HEK293 (cell line): ENCODE measurements around the gene BAIAP2.

Experiments
- ZNF292 ChIP-seq: fragments of 450-650 bp; formaldehyde crosslinking; IDR thresholded peaks from 2 replicates; pipeline ENCODE4 v1.5.1; 2016; ENCODE audit warnings: low read depth, missing biosample characterization, missing genetic modification characterization, borderline replicate concordance
- ZNF560 ChIP-seq: fragments of 450-650 bp; formaldehyde crosslinking; IDR thresholded peaks from 2 replicates; pipeline ENCODE4 v1.5.1; 2017; ENCODE audit warnings: missing biosample characterization, missing genetic modification characterization, borderline replicate concordance
- TF ChIP-seq, protein P1 (sequence below): fragments of 450-650 bp; formaldehyde crosslinking; IDR thresholded peaks from 2 replicates; pipeline ENCODE4 v1.5.1; 2016; ENCODE audit warnings: missing biosample characterization, missing genetic modification characterization
- TF ChIP-seq, protein P2 (sequence below): fragments of 450-650 bp; formaldehyde crosslinking; IDR thresholded peaks from 2 replicates; pipeline ENCODE4 v1.5.1; 2016; ENCODE audit warnings: missing biosample characterization, missing genetic modification characterization

DNA sequence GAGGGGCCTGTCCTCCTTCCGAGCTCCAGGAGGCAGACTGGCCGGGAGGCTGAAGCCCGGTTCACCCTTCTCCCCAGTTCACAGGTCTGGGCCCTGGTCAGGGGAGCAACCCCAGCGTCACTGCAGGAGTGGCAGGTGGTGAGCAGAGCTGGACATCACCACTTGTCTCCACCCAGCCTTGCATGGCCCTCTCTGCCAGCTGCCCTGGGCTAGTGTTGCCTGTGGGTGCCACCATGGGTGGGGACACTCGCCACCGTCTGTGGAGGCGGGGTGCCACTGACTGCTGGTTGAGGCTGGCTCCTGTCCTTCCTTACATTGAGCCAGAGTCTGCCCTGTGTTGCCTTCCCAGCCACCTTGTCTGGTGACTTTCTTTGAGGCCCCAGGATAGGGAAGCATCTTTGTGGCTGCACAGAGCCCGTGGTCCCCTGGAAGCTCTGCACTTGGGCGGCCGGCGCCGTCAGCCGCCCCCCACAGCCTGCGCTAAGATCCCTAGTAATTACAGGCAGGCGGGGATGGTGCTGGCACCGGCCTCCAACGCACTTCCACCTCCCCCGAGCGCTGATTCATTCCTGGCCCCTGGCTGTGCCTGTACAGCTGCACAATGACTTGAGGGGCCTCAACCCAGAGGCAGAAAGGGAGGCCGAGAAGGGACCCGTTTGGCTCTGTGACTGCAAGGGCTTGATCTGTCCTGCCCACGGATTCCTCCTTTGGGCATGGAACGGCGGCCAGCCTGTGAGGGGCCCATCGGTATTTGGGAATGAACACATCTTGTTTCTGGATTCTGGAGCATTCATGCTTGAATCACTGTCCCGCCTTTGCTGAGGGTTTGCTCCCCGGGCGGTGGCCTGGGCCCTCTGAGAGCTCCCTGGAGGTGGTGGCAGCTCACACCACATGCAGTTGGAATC is 5.2 kb downstream of the BAIAP2 start:
- TF ChIP-seq ZNF560 (no peak), ZNF292 (tag by site-specific recombination) (no peak)
- TF ChIP-seq, protein P1, sequence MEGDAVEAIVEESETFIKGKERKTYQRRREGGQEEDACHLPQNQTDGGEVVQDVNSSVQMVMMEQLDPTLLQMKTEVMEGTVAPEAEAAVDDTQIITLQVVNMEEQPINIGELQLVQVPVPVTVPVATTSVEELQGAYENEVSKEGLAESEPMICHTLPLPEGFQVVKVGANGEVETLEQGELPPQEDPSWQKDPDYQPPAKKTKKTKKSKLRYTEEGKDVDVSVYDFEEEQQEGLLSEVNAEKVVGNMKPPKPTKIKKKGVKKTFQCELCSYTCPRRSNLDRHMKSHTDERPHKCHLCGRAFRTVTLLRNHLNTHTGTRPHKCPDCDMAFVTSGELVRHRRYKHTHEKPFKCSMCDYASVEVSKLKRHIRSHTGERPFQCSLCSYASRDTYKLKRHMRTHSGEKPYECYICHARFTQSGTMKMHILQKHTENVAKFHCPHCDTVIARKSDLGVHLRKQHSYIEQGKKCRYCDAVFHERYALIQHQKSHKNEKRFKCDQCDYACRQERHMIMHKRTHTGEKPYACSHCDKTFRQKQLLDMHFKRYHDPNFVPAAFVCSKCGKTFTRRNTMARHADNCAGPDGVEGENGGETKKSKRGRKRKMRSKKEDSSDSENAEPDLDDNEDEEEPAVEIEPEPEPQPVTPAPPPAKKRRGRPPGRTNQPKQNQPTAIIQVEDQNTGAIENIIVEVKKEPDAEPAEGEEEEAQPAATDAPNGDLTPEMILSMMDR (tag by site-specific recombination), result no peak
- TF ChIP-seq, protein P2, sequence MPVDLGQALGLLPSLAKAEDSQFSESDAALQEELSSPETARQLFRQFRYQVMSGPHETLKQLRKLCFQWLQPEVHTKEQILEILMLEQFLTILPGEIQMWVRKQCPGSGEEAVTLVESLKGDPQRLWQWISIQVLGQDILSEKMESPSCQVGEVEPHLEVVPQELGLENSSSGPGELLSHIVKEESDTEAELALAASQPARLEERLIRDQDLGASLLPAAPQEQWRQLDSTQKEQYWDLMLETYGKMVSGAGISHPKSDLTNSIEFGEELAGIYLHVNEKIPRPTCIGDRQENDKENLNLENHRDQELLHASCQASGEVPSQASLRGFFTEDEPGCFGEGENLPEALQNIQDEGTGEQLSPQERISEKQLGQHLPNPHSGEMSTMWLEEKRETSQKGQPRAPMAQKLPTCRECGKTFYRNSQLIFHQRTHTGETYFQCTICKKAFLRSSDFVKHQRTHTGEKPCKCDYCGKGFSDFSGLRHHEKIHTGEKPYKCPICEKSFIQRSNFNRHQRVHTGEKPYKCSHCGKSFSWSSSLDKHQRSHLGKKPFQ (tag by site-specific recombination), result no peak
